SK-N-SH treated with all-trans-retinoic acid at 6 μM for 48 hours (cell line): ENCODE data around the gene INHBC.

Experiments used
- ATAC-seq: fragments of 200-7000 bp; cut with Tn5 transposase; 3 replicates; pipeline ENCODE4 v1.9.1; 2020; ENCODE audit warnings: mild to moderate bottlenecking, moderate library complexity
- ARNTL ChIP-seq: fragments of 450-650 bp; formaldehyde crosslinking; IDR thresholded peaks from 2 replicates; pipeline ENCODE4 v1.5.0; 2020; ENCODE audit warnings: low read depth, mild to moderate bottlenecking, moderate library complexity, borderline replicate concordance
- BACH2 ChIP-seq: fragments of 250-450 bp; sonication (Bioruptor Pico); IDR thresholded peaks from 2 replicates; pipeline ENCODE4 v1.9.0; 2021; ENCODE audit warnings: mild to moderate bottlenecking, borderline replicate concordance
- CSDC2 ChIP-seq: fragments of 250-450 bp; sonication (Bioruptor Pico); IDR thresholded peaks from 2 replicates; pipeline ENCODE4 v1.5.0; 2020; ENCODE audit warnings: mild to moderate bottlenecking, moderate library complexity
- ESRRG ChIP-seq: fragments of 250-450 bp; sonication (Bioruptor Pico); IDR thresholded peaks from 2 replicates; pipeline ENCODE4 v1.6.1; 2021; ENCODE audit warnings: mild to moderate bottlenecking
- GLIS3 ChIP-seq: fragments of 250-450 bp; sonication (Bioruptor Pico); IDR thresholded peaks from 2 replicates; pipeline ENCODE4 v1.5.0; 2020; ENCODE audit warnings: mild to moderate bottlenecking, moderate library complexity
- ISL1 ChIP-seq: fragments of 250-450 bp; sonication (Bioruptor Pico); IDR thresholded peaks from 2 replicates; pipeline ENCODE4 v2.1.2; 2022; ENCODE audit warnings: mild to moderate bottlenecking, moderate library complexity
- OSR1 ChIP-seq: fragments of 250-450 bp; sonication (Bioruptor Pico); IDR thresholded peaks from 2 replicates; pipeline ENCODE4 v1.8.0; 2022; ENCODE audit warnings: moderate library complexity, mild to moderate bottlenecking, inconsistent platforms
- PPARA ChIP-seq: fragments of 250-450 bp; sonication (Bioruptor Pico); IDR thresholded peaks from 2 replicates; pipeline ENCODE4 v1.5.0; 2020; ENCODE audit warnings: mild to moderate bottlenecking, borderline replicate concordance
- RARB ChIP-seq: fragments of 250-450 bp; sonication (Bioruptor Pico); IDR thresholded peaks from 2 replicates; pipeline ENCODE4 v1.8.0; 2021; ENCODE audit warnings: mild to moderate bottlenecking, moderate library complexity
- SNAI2 ChIP-seq: fragments of 250-450 bp; sonication (Bioruptor Pico); IDR thresholded peaks from 2 replicates; pipeline ENCODE4 v1.5.0; 2020; ENCODE audit warnings: mild to moderate bottlenecking, moderate library complexity
- TCF4 ChIP-seq: fragments of 250-450 bp; sonication (Bioruptor Pico); IDR thresholded peaks from 2 replicates; pipeline ENCODE4 v1.8.0; 2021; ENCODE audit warnings: mild to moderate bottlenecking, moderate library complexity, borderline replicate concordance
- TOX ChIP-seq: fragments of 250-450 bp; sonication (Bioruptor Pico); IDR thresholded peaks from 2 replicates; pipeline ENCODE4 v1.8.0; 2021; ENCODE audit warnings: mild to moderate bottlenecking, moderate library complexity, borderline replicate concordance
- ZC3H10 ChIP-seq: fragments of 250-450 bp; sonication (Bioruptor Pico); IDR thresholded peaks from 2 replicates; pipeline ENCODE4 v1.5.1; 2021; ENCODE audit warnings: mild to moderate bottlenecking, moderate library complexity
- ZFP3 ChIP-seq: fragments of 250-450 bp; sonication (Bioruptor Pico); IDR thresholded peaks from 2 replicates; pipeline ENCODE4 v1.5.0; 2020; ENCODE audit warnings: mild to moderate bottlenecking, moderate library complexity
- ZFP30 ChIP-seq: fragments of 450-650 bp; formaldehyde crosslinking; IDR thresholded peaks from 2 replicates; pipeline ENCODE4 v1.5.0; 2022; ENCODE audit warnings: mild to moderate bottlenecking, moderate library complexity
- ZNF565 ChIP-seq: fragments of 450-650 bp; formaldehyde crosslinking; conservative IDR thresholded peaks from 2 replicates; pipeline ENCODE4 v1.5.0; 2020; ENCODE audit warnings: low read depth, mild to moderate bottlenecking, moderate library complexity
- ZNF70 ChIP-seq: fragments of 450-650 bp; formaldehyde crosslinking; IDR thresholded peaks from 2 replicates; pipeline ENCODE4 v1.5.0; 2020; ENCODE audit warnings: mild to moderate bottlenecking, moderate library complexity
- ZNF8 ChIP-seq: fragments of 450-650 bp; formaldehyde crosslinking; IDR thresholded peaks from 2 replicates; pipeline ENCODE4 v1.5.0; 2020; ENCODE audit warnings: mild to moderate bottlenecking, moderate library complexity
- TF ChIP-seq, protein P1 (sequence below): fragments of 250-450 bp; sonication (Bioruptor Pico); IDR thresholded peaks from 2 replicates; pipeline ENCODE4 v1.5.0; 2020; ENCODE audit warnings: mild to moderate bottlenecking, moderate library complexity
- TF ChIP-seq, protein P2 (sequence below): fragments of 250-450 bp; sonication (Bioruptor Pico); IDR thresholded peaks from 2 replicates; pipeline ENCODE4 v1.5.1; 2020; ENCODE audit warnings: low read depth, mild to moderate bottlenecking, moderate library complexity
- TF ChIP-seq, protein P3 (sequence below): fragments of 250-450 bp; sonication (Bioruptor Pico); IDR thresholded peaks from 2 replicates; pipeline ENCODE4 v1.8.0; 2021; ENCODE audit warnings: low read depth, mild to moderate bottlenecking, moderate library complexity, borderline replicate concordance

The INHBC gene

DNA sequence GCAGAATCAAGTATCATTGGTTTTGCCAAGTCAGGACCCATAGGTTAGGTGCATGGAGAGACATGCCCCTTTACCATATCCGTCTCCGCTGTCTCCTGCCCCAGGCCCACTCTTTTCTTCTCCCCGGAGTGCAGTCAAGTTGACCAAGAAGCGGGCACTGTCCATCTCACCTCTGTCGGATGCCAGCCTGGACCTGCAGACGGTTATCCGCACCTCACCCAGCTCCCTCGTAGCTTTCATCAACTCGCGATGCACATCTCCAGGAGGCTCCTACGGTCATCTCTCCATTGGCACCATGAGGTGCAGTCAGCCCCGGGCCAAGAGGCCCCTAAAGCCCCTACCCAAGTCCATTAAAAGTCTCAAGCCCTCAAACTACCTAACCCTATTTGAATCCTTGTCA lies 30.0 kb downstream of the INHBC start (continued):
- TF ChIP-seq, protein P1, sequence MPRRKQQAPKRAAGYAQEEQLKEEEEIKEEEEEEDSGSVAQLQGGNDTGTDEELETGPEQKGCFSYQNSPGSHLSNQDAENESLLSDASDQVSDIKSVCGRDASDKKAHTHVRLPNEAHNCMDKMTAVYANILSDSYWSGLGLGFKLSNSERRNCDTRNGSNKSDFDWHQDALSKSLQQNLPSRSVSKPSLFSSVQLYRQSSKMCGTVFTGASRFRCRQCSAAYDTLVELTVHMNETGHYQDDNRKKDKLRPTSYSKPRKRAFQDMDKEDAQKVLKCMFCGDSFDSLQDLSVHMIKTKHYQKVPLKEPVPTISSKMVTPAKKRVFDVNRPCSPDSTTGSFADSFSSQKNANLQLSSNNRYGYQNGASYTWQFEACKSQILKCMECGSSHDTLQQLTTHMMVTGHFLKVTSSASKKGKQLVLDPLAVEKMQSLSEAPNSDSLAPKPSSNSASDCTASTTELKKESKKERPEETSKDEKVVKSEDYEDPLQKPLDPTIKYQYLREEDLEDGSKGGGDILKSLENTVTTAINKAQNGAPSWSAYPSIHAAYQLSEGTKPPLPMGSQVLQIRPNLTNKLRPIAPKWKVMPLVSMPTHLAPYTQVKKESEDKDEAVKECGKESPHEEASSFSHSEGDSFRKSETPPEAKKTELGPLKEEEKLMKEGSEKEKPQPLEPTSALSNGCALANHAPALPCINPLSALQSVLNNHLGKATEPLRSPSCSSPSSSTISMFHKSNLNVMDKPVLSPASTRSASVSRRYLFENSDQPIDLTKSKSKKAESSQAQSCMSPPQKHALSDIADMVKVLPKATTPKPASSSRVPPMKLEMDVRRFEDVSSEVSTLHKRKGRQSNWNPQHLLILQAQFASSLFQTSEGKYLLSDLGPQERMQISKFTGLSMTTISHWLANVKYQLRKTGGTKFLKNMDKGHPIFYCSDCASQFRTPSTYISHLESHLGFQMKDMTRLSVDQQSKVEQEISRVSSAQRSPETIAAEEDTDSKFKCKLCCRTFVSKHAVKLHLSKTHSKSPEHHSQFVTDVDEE: no peak
- no peak for TF ChIP-seq ARNTL
- no peak for TF ChIP-seq TCF4 (CRISPR knock-in tag)
- no peak for TF ChIP-seq ZNF8
- TF ChIP-seq BACH2 (CRISPR knock-in tag): no peak
- TF ChIP-seq ISL1: no peak
- TF ChIP-seq, protein P2, sequence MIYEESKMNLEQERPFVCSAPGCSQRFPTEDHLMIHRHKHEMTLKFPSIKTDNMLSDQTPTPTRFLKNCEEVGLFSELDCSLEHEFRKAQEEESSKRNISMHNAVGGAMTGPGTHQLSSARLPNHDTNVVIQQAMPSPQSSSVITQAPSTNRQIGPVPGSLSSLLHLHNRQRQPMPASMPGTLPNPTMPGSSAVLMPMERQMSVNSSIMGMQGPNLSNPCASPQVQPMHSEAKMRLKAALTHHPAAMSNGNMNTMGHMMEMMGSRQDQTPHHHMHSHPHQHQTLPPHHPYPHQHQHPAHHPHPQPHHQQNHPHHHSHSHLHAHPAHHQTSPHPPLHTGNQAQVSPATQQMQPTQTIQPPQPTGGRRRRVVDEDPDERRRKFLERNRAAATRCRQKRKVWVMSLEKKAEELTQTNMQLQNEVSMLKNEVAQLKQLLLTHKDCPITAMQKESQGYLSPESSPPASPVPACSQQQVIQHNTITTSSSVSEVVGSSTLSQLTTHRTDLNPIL: no peak
- TF ChIP-seq ZNF565 (CRISPR knock-in tag): no peak
- TF ChIP-seq TOX: no peak

DNA sequence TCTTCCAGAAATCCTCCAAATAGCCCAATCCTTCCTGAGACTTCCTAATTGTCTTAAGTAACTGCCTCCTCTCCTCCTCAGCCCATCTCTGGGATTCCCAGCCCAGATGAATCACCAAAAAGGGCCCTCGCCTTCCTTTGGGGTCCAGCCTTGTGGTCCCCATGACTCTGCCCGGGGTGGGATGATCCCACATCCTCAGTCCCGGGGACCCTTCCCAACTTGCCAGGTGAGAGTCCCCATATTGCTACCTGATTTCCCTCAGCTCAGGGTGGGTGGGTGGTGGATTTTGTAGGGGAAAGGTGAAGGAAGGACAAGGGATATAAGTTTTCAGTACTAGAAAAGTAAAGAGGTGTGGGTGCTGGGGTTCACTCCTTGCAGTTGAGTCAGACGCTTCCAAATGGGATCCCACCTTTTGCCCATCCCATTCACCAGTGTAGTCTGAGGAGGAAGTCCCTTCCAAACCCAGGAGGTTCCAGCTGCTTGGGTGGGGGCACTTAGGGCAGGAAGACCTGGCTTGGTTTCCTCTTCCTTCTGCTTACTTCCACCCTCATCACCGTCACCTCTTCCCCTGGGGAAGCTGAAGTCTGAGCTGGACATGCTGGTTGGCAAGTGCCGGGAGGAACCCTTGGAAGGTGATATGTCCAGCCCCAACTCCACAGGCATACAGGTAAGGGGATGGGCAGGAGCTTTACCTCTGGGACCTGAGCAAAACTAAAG lies 30.6 kb downstream of the INHBC start:
- no peak for ATAC-seq
- TF ChIP-seq ZNF565 (CRISPR knock-in tag) (no peak), OSR1 (CRISPR knock-in tag) (no peak), ZFP30 (CRISPR knock-in tag) (no peak), ZNF8 (no peak), ISL1 (no peak), TCF4 (CRISPR knock-in tag) (no peak), BACH2 (CRISPR knock-in tag) (no peak), GLIS3 (CRISPR knock-in tag) (no peak), ZNF70 (CRISPR knock-in tag) (no peak), ARNTL (no peak), PPARA (no peak), ZFP3 (no peak)
- TF ChIP-seq, protein P2: no peak

DNA sequence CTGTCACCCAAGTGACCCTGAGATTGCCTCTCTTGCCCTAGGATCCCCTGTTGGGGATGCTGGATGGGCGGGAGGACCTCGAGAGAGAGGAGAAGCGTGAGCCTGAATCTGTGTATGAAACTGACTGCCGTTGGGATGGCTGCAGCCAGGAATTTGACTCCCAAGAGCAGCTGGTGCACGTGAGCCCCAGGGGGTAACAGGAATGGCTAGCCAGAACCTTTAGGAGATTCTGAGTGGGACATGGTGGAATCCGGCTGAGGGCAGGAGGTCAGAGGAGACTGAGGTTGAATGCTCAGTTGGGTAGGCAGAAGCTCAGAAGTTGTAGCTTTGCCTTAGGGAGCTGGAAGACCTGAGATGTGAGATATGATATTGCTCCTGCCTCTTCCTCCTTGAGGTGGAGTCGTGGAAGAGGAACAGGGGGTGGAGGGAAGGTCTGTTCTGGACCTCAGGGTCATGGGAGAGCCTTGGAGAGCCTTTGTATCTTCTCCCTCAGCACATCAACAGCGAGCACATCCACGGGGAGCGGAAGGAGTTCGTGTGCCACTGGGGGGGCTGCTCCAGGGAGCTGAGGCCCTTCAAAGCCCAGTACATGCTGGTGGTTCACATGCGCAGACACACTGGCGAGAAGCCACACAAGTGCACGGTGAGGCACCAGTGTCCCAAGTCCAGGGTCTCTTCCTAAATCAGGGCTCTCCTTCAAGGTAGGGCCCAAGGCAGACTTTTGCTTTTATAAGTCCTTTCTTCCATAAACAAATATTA lies 31.3 kb downstream of the INHBC start:
- TF ChIP-seq TOX: no peak
- TF ChIP-seq ZFP3: no peak
- no peak for TF ChIP-seq ARNTL
- TF ChIP-seq BACH2 (CRISPR knock-in tag): no peak
- TF ChIP-seq ZNF70 (CRISPR knock-in tag): no peak
- no peak for ATAC-seq

DNA sequence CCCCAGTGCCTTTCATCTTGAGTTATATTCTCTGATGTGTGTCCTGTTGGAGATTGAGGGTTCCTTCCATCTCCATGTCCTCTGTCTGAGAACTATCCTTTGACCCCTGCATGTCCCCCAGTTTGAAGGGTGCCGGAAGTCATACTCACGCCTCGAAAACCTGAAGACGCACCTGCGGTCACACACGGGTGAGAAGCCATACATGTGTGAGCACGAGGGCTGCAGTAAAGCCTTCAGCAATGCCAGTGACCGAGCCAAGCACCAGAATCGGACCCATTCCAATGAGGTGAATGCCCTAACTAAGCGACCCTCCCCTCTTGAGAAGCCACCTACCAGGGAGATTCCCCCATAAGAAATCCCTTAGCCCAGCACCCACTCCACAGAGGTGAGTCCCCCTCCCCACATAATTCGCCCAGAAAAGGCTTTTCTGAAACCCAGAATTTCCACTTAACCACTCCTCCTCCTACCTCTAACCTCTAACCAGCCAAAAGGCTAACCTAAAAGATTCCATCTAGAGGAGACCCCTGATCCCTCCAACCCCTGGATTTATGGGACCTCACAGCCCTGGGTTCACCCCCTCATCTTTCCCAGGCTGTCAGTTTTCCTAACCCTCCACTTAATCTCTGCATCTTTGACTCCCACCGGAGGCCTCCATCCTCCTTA lies 32.8 kb downstream of the INHBC start:
- ATAC-seq: no peak
- TF ChIP-seq, protein P1: no peak
- TF ChIP-seq, protein P3, sequence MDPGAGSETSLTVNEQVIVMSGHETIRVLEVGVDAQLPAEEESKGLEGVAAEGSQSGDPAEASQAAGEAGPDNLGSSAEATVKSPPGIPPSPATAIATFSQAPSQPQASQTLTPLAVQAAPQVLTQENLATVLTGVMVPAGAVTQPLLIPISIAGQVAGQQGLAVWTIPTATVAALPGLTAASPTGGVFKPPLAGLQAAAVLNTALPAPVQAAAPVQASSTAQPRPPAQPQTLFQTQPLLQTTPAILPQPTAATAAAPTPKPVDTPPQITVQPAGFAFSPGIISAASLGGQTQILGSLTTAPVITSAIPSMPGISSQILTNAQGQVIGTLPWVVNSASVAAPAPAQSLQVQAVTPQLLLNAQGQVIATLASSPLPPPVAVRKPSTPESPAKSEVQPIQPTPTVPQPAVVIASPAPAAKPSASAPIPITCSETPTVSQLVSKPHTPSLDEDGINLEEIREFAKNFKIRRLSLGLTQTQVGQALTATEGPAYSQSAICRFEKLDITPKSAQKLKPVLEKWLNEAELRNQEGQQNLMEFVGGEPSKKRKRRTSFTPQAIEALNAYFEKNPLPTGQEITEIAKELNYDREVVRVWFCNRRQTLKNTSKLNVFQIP (CRISPR knock-in tag): no peak
- TF ChIP-seq ZNF565 (CRISPR knock-in tag) (no peak), ARNTL (no peak), TOX (no peak), ZFP30 (CRISPR knock-in tag) (no peak), ZNF70 (CRISPR knock-in tag) (no peak), SNAI2 (CRISPR knock-in tag) (no peak), TCF4 (CRISPR knock-in tag) (no peak), ZFP3 (no peak), ZC3H10 (CRISPR knock-in tag) (no peak), ESRRG (CRISPR knock-in tag) (no peak), RARB (CRISPR knock-in tag) (no peak), CSDC2 (CRISPR knock-in tag) (no peak), GLIS3 (CRISPR knock-in tag) (no peak)
